Measurements from ENCODE around the gene ATP6AP2. TPM values are rescaled to one million over a fixed set of nuclear protein-coding genes. Genes with fewer than 3 reads are reported as not detected.

The ATP6AP2 gene
- total RNA-seq, 3 donors from 2014 or later (not counting 1 experiment from before 2014, with no cell fraction given) = 94.3 to 102 (median 99.9) TPM

- H3K9me3 ChIP-seq (ENCODE audit: control insufficient read depth, insufficient read depth, low read length) = no peaks in the 10 kb centered on the region
- no peak overlapping the region for H3K4me3 Mint-ChIP-seq
- no peak overlapping the region for H3K27ac Mint-ChIP-seq
- H3K27ac ChIP-seq (ENCODE audit: low read length) = no peak overlapping the region
- no peaks in the 10 kb centered on the region for H3K9me3 Mint-ChIP-seq
- H3K36me3 Mint-ChIP-seq = no peaks in the 10 kb centered on the region
- TF ChIP-seq, protein P1, sequence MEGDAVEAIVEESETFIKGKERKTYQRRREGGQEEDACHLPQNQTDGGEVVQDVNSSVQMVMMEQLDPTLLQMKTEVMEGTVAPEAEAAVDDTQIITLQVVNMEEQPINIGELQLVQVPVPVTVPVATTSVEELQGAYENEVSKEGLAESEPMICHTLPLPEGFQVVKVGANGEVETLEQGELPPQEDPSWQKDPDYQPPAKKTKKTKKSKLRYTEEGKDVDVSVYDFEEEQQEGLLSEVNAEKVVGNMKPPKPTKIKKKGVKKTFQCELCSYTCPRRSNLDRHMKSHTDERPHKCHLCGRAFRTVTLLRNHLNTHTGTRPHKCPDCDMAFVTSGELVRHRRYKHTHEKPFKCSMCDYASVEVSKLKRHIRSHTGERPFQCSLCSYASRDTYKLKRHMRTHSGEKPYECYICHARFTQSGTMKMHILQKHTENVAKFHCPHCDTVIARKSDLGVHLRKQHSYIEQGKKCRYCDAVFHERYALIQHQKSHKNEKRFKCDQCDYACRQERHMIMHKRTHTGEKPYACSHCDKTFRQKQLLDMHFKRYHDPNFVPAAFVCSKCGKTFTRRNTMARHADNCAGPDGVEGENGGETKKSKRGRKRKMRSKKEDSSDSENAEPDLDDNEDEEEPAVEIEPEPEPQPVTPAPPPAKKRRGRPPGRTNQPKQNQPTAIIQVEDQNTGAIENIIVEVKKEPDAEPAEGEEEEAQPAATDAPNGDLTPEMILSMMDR (IDR thresholded peaks at IDR 0.05) = no peak
- DNase-seq (no peak), ATAC-seq (no peak)
- no peaks in the 10 kb centered on the region for H3K36me3 ChIP-seq (ENCODE audit: control insufficient read depth, insufficient read depth, low read length)
- no peaks in the 10 kb centered on the region for H3K27me3 ChIP-seq (ENCODE audit: control insufficient read depth, insufficient read depth, low read length)
- H3K4me3 ChIP-seq (ENCODE audit: low read length) = no peak overlapping the region
- no peaks in the 10 kb centered on the region for H3K4me1 ChIP-seq (ENCODE audit: control insufficient read depth, insufficient read depth, low read length)
- WGBS (ENCODE audit: insufficient coverage) = no CpG with 5 or more reads among the region's 2 CpGs
- peaks cover 0 to 10% of the 10 kb centered on the region in 2 donors for H3K27me3 Mint-ChIP-seq (ENCODE audit: low read depth in 2 of 2)
- intact Hi-C loops (cut with micrococcal nuclease) = no loop called here
- peaks cover 6 to 8% of the 10 kb centered on the region in 2 donors for H3K4me1 Mint-ChIP-seq
These were observed 33.9 kb upstream of the ATP6AP2 start for GRCh38 chrX:40546870-40547269.

DNA sequence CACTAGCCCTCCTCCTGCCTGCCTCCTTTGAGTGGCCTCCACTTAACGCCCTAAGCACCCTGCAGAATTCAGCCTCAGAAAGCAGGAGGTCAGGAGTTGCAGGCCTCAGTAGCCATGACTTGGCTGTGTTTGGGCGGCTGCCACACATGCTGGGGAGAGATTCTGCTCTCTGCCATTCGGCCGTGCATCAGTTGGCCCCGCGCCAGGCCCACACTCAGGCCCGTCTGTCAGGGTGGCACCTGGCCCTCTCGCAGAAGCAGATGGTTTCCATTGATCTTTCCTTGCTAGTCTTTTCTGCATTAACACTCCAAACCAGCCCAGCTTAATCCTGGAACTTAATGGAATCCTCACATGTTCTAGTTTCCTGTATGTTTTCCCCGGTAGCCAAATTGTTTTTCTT lies 30.7 kb upstream of the ATP6AP2 start:
- Histone ChIP-seq H3K4me1 (ENCODE audit: control insufficient read depth, insufficient read depth, low read length) (no peaks in the 10 kb centered on the region), H3K9me3 (ENCODE audit: control insufficient read depth, insufficient read depth, low read length) (no peaks in the 10 kb centered on the region), H3K27me3 (ENCODE audit: control insufficient read depth, insufficient read depth, low read length) (no peaks in the 10 kb centered on the region), H3K27ac (ENCODE audit: low read length) (no peak overlapping the region), H3K4me3 (ENCODE audit: low read length) (no peak overlapping the region), H3K36me3 (ENCODE audit: control insufficient read depth, insufficient read depth, low read length) (no peaks in the 10 kb centered on the region)
- 57% methylated on average over 8 of the region's 9 CpGs for WGBS (ENCODE audit: insufficient coverage)
- TF ChIP-seq, protein P1 (IDR thresholded peaks at IDR 0.05) = no peak
- Mint-ChIP-seq H3K36me3 (no peaks in the 10 kb centered on the region), H3K4me1 (no peaks in the 10 kb centered on the region), H3K9me3 (no peaks in the 10 kb centered on the region), H3K4me3 (no peak overlapping the region), H3K27me3 (ENCODE audit: low read depth in 2 of 2) (peaks cover 3 to 10% of the 10 kb centered on the region in 2 donors), H3K27ac (no peak overlapping the region)
- ATAC-seq = no peak
- DNase-seq = no peak
- intact Hi-C loops (cut with micrococcal nuclease) = no loop called here

- H3K27ac ChIP-seq (ENCODE audit: low read length) = no peak overlapping the region
- no peaks in the 10 kb centered on the region for H3K36me3 ChIP-seq (ENCODE audit: control insufficient read depth, insufficient read depth, low read length)
- WGBS (ENCODE audit: insufficient coverage) = 76% methylated on average over 3 of the region's 5 CpGs
- Mint-ChIP-seq H3K36me3 (no peaks in the 10 kb centered on the region), H3K4me3 (no peak overlapping the region), H3K27ac (no peak overlapping the region), H3K4me1 (no peaks in the 10 kb centered on the region), H3K27me3 (ENCODE audit: low read depth in 2 of 2) (peaks cover 0 to 3% of the 10 kb centered on the region in 2 donors), H3K9me3 (no peaks in the 10 kb centered on the region)
- no peaks in the 10 kb centered on the region for H3K9me3 ChIP-seq (ENCODE audit: control insufficient read depth, insufficient read depth, low read length)
- no peaks in the 10 kb centered on the region for H3K27me3 ChIP-seq (ENCODE audit: control insufficient read depth, insufficient read depth, low read length)
- intact Hi-C loops (cut with micrococcal nuclease) = no loop called here
- TF ChIP-seq, protein P1 (IDR thresholded peaks at IDR 0.05) = no peak
- H3K4me3 ChIP-seq (ENCODE audit: low read length) = no peak overlapping the region
- ATAC-seq (no peak), DNase-seq (no peak)
- H3K4me1 ChIP-seq (ENCODE audit: control insufficient read depth, insufficient read depth, low read length) = no peaks in the 10 kb centered on the region
These were observed 28.0 kb upstream of the ATP6AP2 start for GRCh38 chrX:40552768-40553167.

- Mint-ChIP-seq H3K27ac (no peak overlapping the region), H3K4me3 (no peak overlapping the region), H3K36me3 (no peaks in the 10 kb centered on the region), H3K27me3 (ENCODE audit: low read depth in 2 of 2) (no peaks in the 10 kb centered on the region), H3K9me3 (no peaks in the 10 kb centered on the region), H3K4me1 (no peaks in the 10 kb centered on the region)
- Histone ChIP-seq H3K9me3 (ENCODE audit: control insufficient read depth, insufficient read depth, low read length) (no peaks in the 10 kb centered on the region), H3K4me3 (ENCODE audit: low read length) (no peak overlapping the region), H3K4me1 (ENCODE audit: control insufficient read depth, insufficient read depth, low read length) (no peaks in the 10 kb centered on the region), H3K27ac (ENCODE audit: low read length) (no peak overlapping the region), H3K36me3 (ENCODE audit: control insufficient read depth, insufficient read depth, low read length) (no peaks in the 10 kb centered on the region), H3K27me3 (ENCODE audit: control insufficient read depth, insufficient read depth, low read length) (no peaks in the 10 kb centered on the region)
- DNase-seq (no peak), ATAC-seq (no peak)
- 93% methylated on average over 3 of the region's 4 CpGs for WGBS (ENCODE audit: insufficient coverage)
- TF ChIP-seq, protein P1 (IDR thresholded peaks at IDR 0.05) = no peak
- intact Hi-C loops (cut with micrococcal nuclease) = no loop called here
These were observed 22.2 kb upstream of the ATP6AP2 start for GRCh38 chrX:40558590-40558989.
